DND-41 (cell line): ENCODE data around the gene LSM4.
A peak's percentile ranks its signal among the peaks of the same experiment; 100 is the strongest.

ENCODE experiments used
- ATAC-seq: fragments of 200-7000 bp; cut with Tn5 transposase; 3 replicates; pipeline ENCODE4 v1.9.1; 2021; ENCODE audit warnings: low read depth; ENCODE audit not compliant: insufficient read depth
- DNase-seq: peaks from one replicate; pipeline ENCODE4 v3.0.0-alpha.2; 2020
- H2AFZ ChIP-seq: 2 replicates; pipeline ENCODE4 v1.6.0; 2012; ENCODE audit warnings: low read depth, low read length
- H3K27ac ChIP-seq: 2 replicates; pipeline ENCODE4 v1.5.1; 2012; ENCODE audit warnings: low read length, inconsistent platforms
- H3K27me3 ChIP-seq: fragments of 200-600 bp; sonication (generic); 2 replicates; pipeline ENCODE4 v1.6.0; 2012; ENCODE audit warnings: low read length, mild to moderate bottlenecking, inconsistent platforms; ENCODE audit not compliant: insufficient read depth, poor library complexity
- H3K36me3 ChIP-seq: 2 replicates; pipeline ENCODE4 v1.5.1; 2012; ENCODE audit warnings: low read length, inconsistent platforms; ENCODE audit not compliant: insufficient read depth
- H3K4me1 ChIP-seq: 2 replicates; pipeline ENCODE4 v1.5.1; 2012; ENCODE audit warnings: mild to moderate bottlenecking, low read length; ENCODE audit not compliant: insufficient read depth
- H3K4me2 ChIP-seq: 2 replicates; pipeline ENCODE4 v1.6.0; 2012; ENCODE audit warnings: mild to moderate bottlenecking, moderate library complexity, low read length, inconsistent platforms; ENCODE audit not compliant: insufficient read depth
- H3K4me3 ChIP-seq, 2 experiments: fragments of 200-600 bp in 1 of 2; shearing (Covaris generic) in 1 of 2; 2 replicates each; pipeline ENCODE4 v1.5.1; 2012 to 2016; ENCODE audit warnings: inconsistent platforms in 2 of 2, low read length in 2 of 2, mild to moderate bottlenecking in 2 of 2, low read depth in 1 of 2, moderate library complexity in 1 of 2
- H3K79me2 ChIP-seq: 2 replicates; pipeline ENCODE4 v1.6.0; 2012; ENCODE audit warnings: low read length, inconsistent platforms; ENCODE audit not compliant: insufficient read depth
- H3K9ac ChIP-seq: 2 replicates; pipeline ENCODE4 v1.6.0; 2012; ENCODE audit warnings: low read depth, mild to moderate bottlenecking, inconsistent platforms, low read length, moderate library complexity
- H3K9me3 ChIP-seq: 2 replicates; pipeline ENCODE4 v1.5.1; 2012; ENCODE audit warnings: low read length, moderate library complexity, mild to moderate bottlenecking, inconsistent platforms; ENCODE audit not compliant: insufficient read depth, severe bottlenecking
- H4K20me1 ChIP-seq: 2 replicates; pipeline ENCODE4 v1.6.0; 2012; ENCODE audit warnings: low read length; ENCODE audit not compliant: insufficient read depth
- CTCF ChIP-seq: IDR thresholded peaks from 2 replicates; pipeline ENCODE4 v1.5.1; 2012; ENCODE audit warnings: borderline replicate concordance, low read length, moderate library complexity, mild to moderate bottlenecking; ENCODE audit not compliant: poor library complexity, severe bottlenecking; ENCODE audit errors: extremely low read depth
- EZH2 ChIP-seq: IDR thresholded peaks from 3 replicates; pipeline ENCODE4 v1.6.1; 2012; ENCODE audit warnings: borderline replicate concordance, low read depth, mild to moderate bottlenecking, moderate library complexity, low read length, inconsistent platforms; ENCODE audit not compliant: severe bottlenecking

The LSM4 gene

GRCh38 chr19:18284712-18285360, 38.0 kb downstream of the LSM4 start:
- ATAC-seq (no peak), DNase-seq (no peak)
- H3K27ac ChIP-seq = no peak overlapping the region
- peaks cover 3% of the 10 kb centered on the region; the same call in 1 of the 2 replicates for H4K20me1 ChIP-seq
- no peak overlapping the region for H3K4me3 ChIP-seq
- no peaks in the 10 kb centered on the region for H3K9me3 ChIP-seq
- H3K4me2 ChIP-seq = no peak overlapping the region
- peaks cover 21% of the 10 kb centered on the region for H3K4me1 ChIP-seq
- peaks cover 15% of the 10 kb centered on the region for H3K79me2 ChIP-seq
- H2AFZ ChIP-seq = no peak overlapping the region
- H3K27me3 ChIP-seq = no peaks in the 10 kb centered on the region
- TF ChIP-seq CTCF = no peak
- no peak for TF ChIP-seq EZH2
- H3K9ac ChIP-seq = no peak overlapping the region
- H3K36me3 ChIP-seq = peaks cover 4% of the 10 kb centered on the region; the same call in 1 of the 2 replicates

- no peak overlapping the region for H3K27ac ChIP-seq
- TF ChIP-seq EZH2 (no peak), CTCF (no peak)
- peaks cover 29% of the 10 kb centered on the region for H3K79me2 ChIP-seq
- no peak for ATAC-seq
- H3K9ac ChIP-seq = no peak overlapping the region
- H3K9me3 ChIP-seq = no peaks in the 10 kb centered on the region
- no peak overlapping the region for H3K4me3 ChIP-seq
- peaks cover 15% of the 10 kb centered on the region for H3K36me3 ChIP-seq
- H2AFZ ChIP-seq = no peak overlapping the region
- no peaks in the 10 kb centered on the region for H3K27me3 ChIP-seq
- peaks cover 24% of the 10 kb centered on the region for H3K4me1 ChIP-seq
- H4K20me1 ChIP-seq = peaks cover 14% of the 10 kb centered on the region
- no peak for DNase-seq
- H3K4me2 ChIP-seq = no peak overlapping the region
These were observed 39.5 kb downstream of the LSM4 start for GRCh38 chr19:18283338-18283737.

- DNase-seq (peak; percentile 26), ATAC-seq (no peak)
- peaks cover 29% of the 10 kb centered on the region for H3K4me1 ChIP-seq
- peaks cover 19% of the 10 kb centered on the region for H4K20me1 ChIP-seq
- H2AFZ ChIP-seq = no peak overlapping the region
- TF ChIP-seq EZH2 (no peak), CTCF (no peak)
- peaks cover 35% of the 10 kb centered on the region for H3K79me2 ChIP-seq
- peaks cover 20% of the 10 kb centered on the region for H3K36me3 ChIP-seq
- peak overlapping the region in 1 of 2 experiments; percentile 51; a peak in 2 of 4 replicates for H3K4me3 ChIP-seq
- H3K27ac ChIP-seq = peak overlapping the region; percentile 89
- peak overlapping the region; percentile 75 for H3K9ac ChIP-seq
- H3K27me3 ChIP-seq = no peaks in the 10 kb centered on the region
- H3K9me3 ChIP-seq = no peaks in the 10 kb centered on the region
- peak overlapping the region; percentile 62 for H3K4me2 ChIP-seq
These were observed 40.1 kb downstream of the LSM4 start for GRCh38 chr19:18282788-18283141.
